GM21367 (cell line): ENCODE results near the gene SLC7A8.

Source experiments
- ATAC-seq: cut with Tn5 transposase; IDR thresholded peaks from one replicate; pipeline ENCODE4 v1.9.1; 2021; ENCODE audit not compliant: unreplicated experiment

Gene SLC7A8

GRCh38 chr14:23183158-23183470 is 346 bp downstream of the SLC7A8 start:
- ATAC-seq, result no peak

GRCh38 chr14:23182372-23183157 is 895 bp downstream of the SLC7A8 start:
- ATAC-seq, result no peak

GRCh38 chr14:23181946-23182345 is 1.5 kb downstream of the SLC7A8 start:
- ATAC-seq, result no peak

- ATAC-seq, result no peak
These were observed 2.0 kb downstream of the SLC7A8 start for GRCh38 chr14:23181453-23181852.

- ATAC-seq, result no peak
These were observed 6.3 kb downstream of the SLC7A8 start for GRCh38 chr14:23177181-23177580.

- no peak for ATAC-seq
These were observed 7.6 kb downstream of the SLC7A8 start for GRCh38 chr14:23175823-23176222.

GRCh38 chr14:23174296-23175184 is 8.9 kb downstream of the SLC7A8 start:
- no peak for ATAC-seq

GRCh38 chr14:23173796-23174195 is 9.7 kb downstream of the SLC7A8 start:
- ATAC-seq, result no peak

GRCh38 chr14:23173031-23173430 is 10.4 kb downstream of the SLC7A8 start:
- ATAC-seq, result no peak

GRCh38 chr14:23172574-23172973 is 10.9 kb downstream of the SLC7A8 start:
- no peak for ATAC-seq

GRCh38 chr14:23172096-23172495 is 11.4 kb downstream of the SLC7A8 start:
- no peak for ATAC-seq

- ATAC-seq, result no peak
These were observed 12.1 kb downstream of the SLC7A8 start for GRCh38 chr14:23171222-23171975.

GRCh38 chr14:23169622-23170021 is 13.8 kb downstream of the SLC7A8 start:
- ATAC-seq, result no peak

- ATAC-seq, result no peak
These were observed 15.2 kb downstream of the SLC7A8 start for GRCh38 chr14:23168246-23168645.

- ATAC-seq, result no peak
These were observed 16.2 kb downstream of the SLC7A8 start for GRCh38 chr14:23167116-23167847.

GRCh38 chr14:23164949-23165348 is 18.5 kb downstream of the SLC7A8 start:
- no peak for ATAC-seq

- ATAC-seq, result no peak
These were observed 19.2 kb downstream of the SLC7A8 start for GRCh38 chr14:23164250-23164649.

- ATAC-seq, result no peak
These were observed 19.6 kb downstream of the SLC7A8 start for GRCh38 chr14:23163830-23164229.

- no peak for ATAC-seq
These were observed 20.7 kb downstream of the SLC7A8 start for GRCh38 chr14:23162800-23163199.

- no peak for ATAC-seq
These were observed 21.5 kb downstream of the SLC7A8 start for GRCh38 chr14:23162005-23162404.
